Neural cell (in vitro differentiated cells): ENCODE results near the gene NDUFAB1.

ENCODE experiments used
- EP300 ChIP-seq: fragments of 450-650 bp; conservative IDR thresholded peaks from 2 replicates; pipeline ENCODE4 v1.6.1; 2014; ENCODE audit warnings: antibody characterized with exemption, mild to moderate bottlenecking, moderate library complexity; ENCODE audit not compliant: poor library complexity, severe bottlenecking
- EZH2 ChIP-seq: fragments of 200-600, 300-800 bp; shearing (Covaris generic), sonication (generic); IDR thresholded peaks from 2 replicates; pipeline ENCODE4 v1.6.1; 2014; ENCODE audit warnings: antibody characterized with exemption, low read length, borderline replicate concordance, mild to moderate bottlenecking; ENCODE audit not compliant: insufficient read depth, poor library complexity, severe bottlenecking
- MXI1 ChIP-seq: fragments of 450-650 bp; conservative IDR thresholded peaks from 2 replicates; pipeline ENCODE4 v1.6.1; 2014; ENCODE audit warnings: antibody characterized with exemption, mild to moderate bottlenecking; ENCODE audit not compliant: poor library complexity, severe bottlenecking
- POLR2AphosphoS5 ChIP-seq: IDR thresholded peaks from 2 replicates; pipeline ENCODE4 v1.6.1; 2012
- RAD21 ChIP-seq: fragments of 450-650 bp; conservative IDR thresholded peaks from 2 replicates; pipeline ENCODE4 v1.6.1; 2014; ENCODE audit warnings: antibody characterized with exemption, mild to moderate bottlenecking, moderate library complexity
- SMC3 ChIP-seq: fragments of 450-650 bp; conservative IDR thresholded peaks from 2 replicates; pipeline ENCODE4 v1.6.1; 2014; ENCODE audit warnings: antibody characterized with exemption, mild to moderate bottlenecking, moderate library complexity; ENCODE audit not compliant: poor library complexity
- TF ChIP-seq, protein P1 (sequence below): fragments of 450-650 bp; IDR thresholded peaks from 2 replicates; pipeline ENCODE4 v1.5.1; 2014; ENCODE audit warnings: antibody characterized with exemption, mild to moderate bottlenecking, moderate library complexity; ENCODE audit not compliant: poor library complexity, severe bottlenecking
- TF ChIP-seq, protein P2 (sequence below): IDR thresholded peaks from 2 replicates; pipeline ENCODE4 v1.6.1; 2012; ENCODE audit warnings: borderline replicate concordance

DNA sequence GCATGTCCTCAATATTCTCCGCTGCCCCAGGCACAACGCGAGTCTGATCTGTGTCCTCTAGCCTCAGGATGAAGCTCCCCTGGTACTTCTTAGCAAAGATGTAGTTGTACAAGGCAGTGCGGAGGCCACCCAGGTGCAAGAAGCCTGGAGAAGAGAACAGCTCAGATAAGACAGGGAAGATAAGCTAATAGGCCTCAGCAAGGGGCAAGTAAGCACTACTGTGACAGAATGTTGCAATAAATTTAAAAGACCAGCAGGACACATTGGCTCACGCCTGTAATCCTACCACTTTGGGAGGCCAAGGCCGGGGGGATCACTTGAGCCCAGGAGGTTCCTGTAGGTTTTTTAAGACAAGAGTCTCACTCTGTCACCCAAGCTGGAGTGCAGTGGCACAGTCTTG is 44.0 kb downstream of the NDUFAB1 start:
- TF ChIP-seq, protein P1, sequence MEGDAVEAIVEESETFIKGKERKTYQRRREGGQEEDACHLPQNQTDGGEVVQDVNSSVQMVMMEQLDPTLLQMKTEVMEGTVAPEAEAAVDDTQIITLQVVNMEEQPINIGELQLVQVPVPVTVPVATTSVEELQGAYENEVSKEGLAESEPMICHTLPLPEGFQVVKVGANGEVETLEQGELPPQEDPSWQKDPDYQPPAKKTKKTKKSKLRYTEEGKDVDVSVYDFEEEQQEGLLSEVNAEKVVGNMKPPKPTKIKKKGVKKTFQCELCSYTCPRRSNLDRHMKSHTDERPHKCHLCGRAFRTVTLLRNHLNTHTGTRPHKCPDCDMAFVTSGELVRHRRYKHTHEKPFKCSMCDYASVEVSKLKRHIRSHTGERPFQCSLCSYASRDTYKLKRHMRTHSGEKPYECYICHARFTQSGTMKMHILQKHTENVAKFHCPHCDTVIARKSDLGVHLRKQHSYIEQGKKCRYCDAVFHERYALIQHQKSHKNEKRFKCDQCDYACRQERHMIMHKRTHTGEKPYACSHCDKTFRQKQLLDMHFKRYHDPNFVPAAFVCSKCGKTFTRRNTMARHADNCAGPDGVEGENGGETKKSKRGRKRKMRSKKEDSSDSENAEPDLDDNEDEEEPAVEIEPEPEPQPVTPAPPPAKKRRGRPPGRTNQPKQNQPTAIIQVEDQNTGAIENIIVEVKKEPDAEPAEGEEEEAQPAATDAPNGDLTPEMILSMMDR: no peak
- TF ChIP-seq SMC3: no peak
- TF ChIP-seq RAD21: no peak
- TF ChIP-seq EP300: no peak
- TF ChIP-seq EZH2: no peak
- TF ChIP-seq, protein P2, sequence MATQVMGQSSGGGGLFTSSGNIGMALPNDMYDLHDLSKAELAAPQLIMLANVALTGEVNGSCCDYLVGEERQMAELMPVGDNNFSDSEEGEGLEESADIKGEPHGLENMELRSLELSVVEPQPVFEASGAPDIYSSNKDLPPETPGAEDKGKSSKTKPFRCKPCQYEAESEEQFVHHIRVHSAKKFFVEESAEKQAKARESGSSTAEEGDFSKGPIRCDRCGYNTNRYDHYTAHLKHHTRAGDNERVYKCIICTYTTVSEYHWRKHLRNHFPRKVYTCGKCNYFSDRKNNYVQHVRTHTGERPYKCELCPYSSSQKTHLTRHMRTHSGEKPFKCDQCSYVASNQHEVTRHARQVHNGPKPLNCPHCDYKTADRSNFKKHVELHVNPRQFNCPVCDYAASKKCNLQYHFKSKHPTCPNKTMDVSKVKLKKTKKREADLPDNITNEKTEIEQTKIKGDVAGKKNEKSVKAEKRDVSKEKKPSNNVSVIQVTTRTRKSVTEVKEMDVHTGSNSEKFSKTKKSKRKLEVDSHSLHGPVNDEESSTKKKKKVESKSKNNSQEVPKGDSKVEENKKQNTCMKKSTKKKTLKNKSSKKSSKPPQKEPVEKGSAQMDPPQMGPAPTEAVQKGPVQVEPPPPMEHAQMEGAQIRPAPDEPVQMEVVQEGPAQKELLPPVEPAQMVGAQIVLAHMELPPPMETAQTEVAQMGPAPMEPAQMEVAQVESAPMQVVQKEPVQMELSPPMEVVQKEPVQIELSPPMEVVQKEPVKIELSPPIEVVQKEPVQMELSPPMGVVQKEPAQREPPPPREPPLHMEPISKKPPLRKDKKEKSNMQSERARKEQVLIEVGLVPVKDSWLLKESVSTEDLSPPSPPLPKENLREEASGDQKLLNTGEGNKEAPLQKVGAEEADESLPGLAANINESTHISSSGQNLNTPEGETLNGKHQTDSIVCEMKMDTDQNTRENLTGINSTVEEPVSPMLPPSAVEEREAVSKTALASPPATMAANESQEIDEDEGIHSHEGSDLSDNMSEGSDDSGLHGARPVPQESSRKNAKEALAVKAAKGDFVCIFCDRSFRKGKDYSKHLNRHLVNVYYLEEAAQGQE: no peak
- TF ChIP-seq POLR2AphosphoS5: no peak
- no peak for TF ChIP-seq MXI1
